ENCODE measurements around the gene TMEM242.

GRCh38 chr6:157253699-157254098, 69.6 kb downstream of the TMEM242 start:
- TF ChIP-seq DR1 (CRISPR knock-in tag; IDR thresholded peaks at IDR 0.05) (no peak), SIN3A (IDR thresholded peaks at IDR 0.05; ENCODE audit: borderline replicate concordance, low read depth, low read length) (no peak), HNRNPLL (IDR thresholded peaks at IDR 0.05; ENCODE audit: low read depth, low read length, poor library complexity, severe bottlenecking) (no peak), HOXA7 (CRISPR knock-in tag; IDR thresholded peaks at IDR 0.05) (no peak), CTCF (CRISPR knock-in tag; IDR thresholded peaks at IDR 0.05) (no peak), YEATS2 (CRISPR knock-in tag; IDR thresholded peaks at IDR 0.05; ENCODE audit: borderline replicate concordance) (no peak), ZGPAT (CRISPR knock-in tag; IDR thresholded peaks at IDR 0.05) (no peak), CEBPB (IDR thresholded peaks at IDR 0.05; ENCODE audit: borderline replicate concordance, low read depth, low read length) (no peak), ZBTB34 (CRISPR knock-in tag; IDR thresholded peaks at IDR 0.05) (no peak), POLR2AphosphoS2 (IDR thresholded peaks at IDR 0.05; ENCODE audit: low read depth, low read length) (no peak), MXI1 (IDR thresholded peaks at IDR 0.05; ENCODE audit: borderline replicate concordance, low read depth, low read length) (no peak), ZNF362 (CRISPR knock-in tag; IDR thresholded peaks at IDR 0.05; ENCODE audit: borderline replicate concordance) (no peak)
